Choroid plexus epithelial cell (primary cell): ENCODE measurements around the gene MLPH.
A peak's percentile ranks its signal among the peaks of the same experiment; 100 is the strongest.

Source experiments
- DNase-seq: peaks from one replicate; pipeline ENCODE4 v3.0.0-alpha.2; 2010; ENCODE audit warnings: low read depth
- H3K4me3 ChIP-seq: 2 replicates; pipeline ENCODE4 v1.5.1; 2011; ENCODE audit warnings: low read depth, mild to moderate bottlenecking, control low read depth, low read length, moderate library complexity
- CTCF ChIP-seq: conservative IDR thresholded peaks from 2 replicates; pipeline ENCODE4 v1.5.1; 2011; ENCODE audit warnings: low read depth, mild to moderate bottlenecking, control low read depth, inconsistent platforms, low read length, moderate library complexity

The MLPH gene

GRCh38 chr2:237572021-237572741 is 85.1 kb downstream of the MLPH start:
- peak; percentile 96 for DNase-seq
- peak; percentile 95 for TF ChIP-seq CTCF
- H3K4me3 ChIP-seq = peak overlapping the region; percentile 35

GRCh38 chr2:237572742-237573101 is 85.7 kb downstream of the MLPH start:
- H3K4me3 ChIP-seq = no peak overlapping the region
- no peak for TF ChIP-seq CTCF
- no peak for DNase-seq

GRCh38 chr2:237573721-237574415 is 86.8 kb downstream of the MLPH start:
- DNase-seq = no peak
- no peak overlapping the region for H3K4me3 ChIP-seq
- no peak for TF ChIP-seq CTCF

GRCh38 chr2:237574467-237574866 is 87.4 kb downstream of the MLPH start:
- no peak for DNase-seq
- no peak for TF ChIP-seq CTCF
- H3K4me3 ChIP-seq = no peak overlapping the region

- no peak overlapping the region for H3K4me3 ChIP-seq
- DNase-seq = peak; percentile 37
- TF ChIP-seq CTCF = peak; percentile 29
These were observed 88.1 kb downstream of the MLPH start for GRCh38 chr2:237574894-237575868.

- no peak overlapping the region for H3K4me3 ChIP-seq
These were observed 89.1 kb downstream of the MLPH start for GRCh38 chr2:237575869-237576862.

More at GRCh38 chr2:237575869-237576862, 89.1 kb downstream of the MLPH start:
- no peak for TF ChIP-seq CTCF
- no peak for DNase-seq
